NOMO-1 treated with DMSO at 0.1 percent for 48 hours (cell line): Measurements from ENCODE around the gene CALD1.

Experiments
- DNase-seq: peaks from one replicate; lab custom pipeline; 2025; ENCODE audit not compliant: unreplicated experiment; lab: John Stamatoyannopoulos, UW

The CALD1 gene

GRCh38 chr7:134891696-134892678 is 112.6 kb downstream of the CALD1 start:
- DNase-seq, result no peak

- DNase-seq, result no peak
These were observed 113.5 kb downstream of the CALD1 start for GRCh38 chr7:134892963-134893362.

GRCh38 chr7:134893920-134894319 is 114.5 kb downstream of the CALD1 start:
- DNase-seq, result no peak

- DNase-seq, result no peak
These were observed 115.5 kb downstream of the CALD1 start for GRCh38 chr7:134894928-134895327.

GRCh38 chr7:134896073-134896472 is 116.6 kb downstream of the CALD1 start:
- DNase-seq, result no peak

- no peak for DNase-seq
These were observed 118.5 kb downstream of the CALD1 start for GRCh38 chr7:134897936-134898335.

GRCh38 chr7:134899729-134900128 is 120.3 kb downstream of the CALD1 start:
- no peak for DNase-seq

- DNase-seq, result no peak
These were observed 120.9 kb downstream of the CALD1 start for GRCh38 chr7:134900166-134900982.

- DNase-seq, result no peak
These were observed 122.1 kb downstream of the CALD1 start for GRCh38 chr7:134901389-134902020.

- DNase-seq, result no peak
These were observed 122.6 kb downstream of the CALD1 start for GRCh38 chr7:134902058-134902457.

GRCh38 chr7:134903073-134903790 is 123.8 kb downstream of the CALD1 start:
- DNase-seq, result no peak

- DNase-seq, result no peak
These were observed 125.9 kb downstream of the CALD1 start for GRCh38 chr7:134905375-134905774.

- DNase-seq, result no peak
These were observed 127.6 kb downstream of the CALD1 start for GRCh38 chr7:134907000-134907399.

- DNase-seq, result no peak
These were observed 128.2 kb downstream of the CALD1 start for GRCh38 chr7:134907639-134908038.

GRCh38 chr7:134908289-134908688 is 128.9 kb downstream of the CALD1 start:
- DNase-seq, result no peak

- DNase-seq, result no peak
These were observed 130.9 kb downstream of the CALD1 start for GRCh38 chr7:134910214-134910890.

- peak; percentile 17 for DNase-seq
These were observed 131.5 kb downstream of the CALD1 start for GRCh38 chr7:134910968-134911367.

GRCh38 chr7:134916171-134916883 is 136.9 kb downstream of the CALD1 start:
- no peak for DNase-seq

- no peak for DNase-seq
These were observed 139.8 kb downstream of the CALD1 start for GRCh38 chr7:134919240-134919641.
